Measurements from ENCODE around the gene ARHGAP25.
A peak's percentile ranks its signal among the peaks of the same experiment; 100 is the strongest.

The ARHGAP25 gene

GRCh38 chr2:68742626-68743415 lies 8.2 kb downstream of the ARHGAP25 start:
- DNase-seq (ENCODE audit: low read depth in 2 of 2) = no peak

GRCh38 chr2:68743531-68743930 lies 8.9 kb downstream of the ARHGAP25 start:
- no peak for DNase-seq (ENCODE audit: low read depth in 2 of 2)

GRCh38 chr2:68744366-68744912 lies 9.8 kb downstream of the ARHGAP25 start:
- no peak for DNase-seq (ENCODE audit: low read depth in 2 of 2)

GRCh38 chr2:68745006-68745405 lies 10.4 kb downstream of the ARHGAP25 start:
- DNase-seq (ENCODE audit: low read depth in 2 of 2) = no peak

GRCh38 chr2:68746408-68746807 lies 11.8 kb downstream of the ARHGAP25 start:
- DNase-seq (ENCODE audit: low read depth in 2 of 2) = no peak

- no peak for DNase-seq (ENCODE audit: low read depth in 2 of 2)
Measured at GRCh38 chr2:68747413-68747812, 12.8 kb downstream of the ARHGAP25 start.

GRCh38 chr2:68747900-68748299 lies 13.3 kb downstream of the ARHGAP25 start:
- DNase-seq (ENCODE audit: low read depth in 2 of 2) = no peak

- no peak for DNase-seq (ENCODE audit: low read depth in 2 of 2)
Measured at GRCh38 chr2:68748568-68748967, 14.0 kb downstream of the ARHGAP25 start.

- DNase-seq (ENCODE audit: low read depth in 2 of 2) = no peak
Measured at GRCh38 chr2:68749345-68749744, 14.7 kb downstream of the ARHGAP25 start.

GRCh38 chr2:68750592-68751396 lies 16.2 kb downstream of the ARHGAP25 start:
- no peak for DNase-seq (ENCODE audit: low read depth in 2 of 2)

GRCh38 chr2:68751397-68752339 lies 17.1 kb downstream of the ARHGAP25 start:
- DNase-seq (ENCODE audit: low read depth in 2 of 2) = peak; percentile 78 to 89

GRCh38 chr2:68753318-68753717 lies 18.7 kb downstream of the ARHGAP25 start:
- no peak for DNase-seq (ENCODE audit: low read depth in 2 of 2)

- DNase-seq (ENCODE audit: low read depth in 2 of 2) = no peak
Measured at GRCh38 chr2:68755071-68755470, 20.5 kb downstream of the ARHGAP25 start.

GRCh38 chr2:68756178-68756577 lies 21.6 kb downstream of the ARHGAP25 start:
- DNase-seq (ENCODE audit: low read depth in 2 of 2) = no peak

- no peak for DNase-seq (ENCODE audit: low read depth in 2 of 2)
Measured at GRCh38 chr2:68757081-68757480, 22.5 kb downstream of the ARHGAP25 start.

GRCh38 chr2:68762100-68762499 lies 27.5 kb downstream of the ARHGAP25 start:
- no peak for DNase-seq (ENCODE audit: low read depth in 2 of 2)

- DNase-seq (ENCODE audit: low read depth in 2 of 2) = no peak
Measured at GRCh38 chr2:68762665-68763064, 28.1 kb downstream of the ARHGAP25 start.

GRCh38 chr2:68764041-68764805 lies 29.6 kb downstream of the ARHGAP25 start:
- no peak for DNase-seq (ENCODE audit: low read depth in 2 of 2)

- DNase-seq (ENCODE audit: low read depth in 2 of 2) = no peak
Measured at GRCh38 chr2:68764806-68765311, 30.2 kb downstream of the ARHGAP25 start.

- no peak for DNase-seq (ENCODE audit: low read depth in 2 of 2)
Measured at GRCh38 chr2:68765739-68766375, 31.2 kb downstream of the ARHGAP25 start.
